Neutrophil (primary cell): Measurements from ENCODE around the gene MRNIP.

Experiments used
- H3K27ac ChIP-seq: fragments of 200-600 bp; sonication (generic); 2 replicates; pipeline ENCODE4 v1.5.1; 2016; ENCODE audit warnings: mild to moderate bottlenecking, moderate library complexity
- H3K27me3 ChIP-seq: fragments of 200-600 bp; sonication (generic); 2 replicates; pipeline ENCODE4 v1.6.0; 2016; ENCODE audit warnings: mild to moderate bottlenecking
- H3K36me3 ChIP-seq: fragments of 200-600 bp; sonication (generic); 2 replicates; pipeline ENCODE4 v1.5.1; 2017
- H3K4me1 ChIP-seq, 2 experiments: fragments of 200-600 bp in 1 of 2; sonication (generic) in 1 of 2; 1 replicate in 1 of 2; 2 replicates in 1 of 2; pipeline versions ENCODE4 v1.5.1 to v1.6.1; 2013 to 2016; ENCODE audit warnings: low read depth in 1 of 2, low read length in 1 of 2, mild to moderate bottlenecking in 1 of 2, moderate library complexity in 1 of 2; ENCODE audit not compliant: control insufficient read depth in 1 of 2, insufficient read depth in 1 of 2
- H3K4me3 ChIP-seq, 2 experiments: fragments of 200-600 bp in 1 of 2; sonication (generic) in 1 of 2; 1 replicate in 1 of 2; 2 replicates in 1 of 2; pipeline ENCODE4 v1.5.1; 2013 to 2016; ENCODE audit warnings: low read depth in 1 of 2, low read length in 1 of 2, mild to moderate bottlenecking in 1 of 2, moderate library complexity in 1 of 2
- H3K9me3 ChIP-seq: fragments of 200-600 bp; sonication (generic); 2 replicates; pipeline ENCODE4 v1.5.1; 2016
- TF ChIP-seq, protein P1 (sequence below): fragments of 200-600 bp; sonication (generic); IDR thresholded peaks from 2 replicates; pipeline ENCODE4 v1.5.1; 2016; ENCODE audit warnings: antibody characterized with exemption

Gene MRNIP

GRCh38 chr5:179822444-179822990, 36.1 kb downstream of the MRNIP start:
- Histone ChIP-seq H3K9me3 (no peaks in the 10 kb centered on the region), H3K27me3 (peaks cover 2% of the 10 kb centered on the region), H3K4me1 (peaks cover 37 to 47% of the 10 kb centered on the region in 2 experiments), H3K27ac (peak overlapping the region; percentile 100), H3K4me3 (peak overlapping the region in 1 of 2 experiments; percentile 93), H3K36me3 (peaks cover 50% of the 10 kb centered on the region)
- TF ChIP-seq, protein P1, sequence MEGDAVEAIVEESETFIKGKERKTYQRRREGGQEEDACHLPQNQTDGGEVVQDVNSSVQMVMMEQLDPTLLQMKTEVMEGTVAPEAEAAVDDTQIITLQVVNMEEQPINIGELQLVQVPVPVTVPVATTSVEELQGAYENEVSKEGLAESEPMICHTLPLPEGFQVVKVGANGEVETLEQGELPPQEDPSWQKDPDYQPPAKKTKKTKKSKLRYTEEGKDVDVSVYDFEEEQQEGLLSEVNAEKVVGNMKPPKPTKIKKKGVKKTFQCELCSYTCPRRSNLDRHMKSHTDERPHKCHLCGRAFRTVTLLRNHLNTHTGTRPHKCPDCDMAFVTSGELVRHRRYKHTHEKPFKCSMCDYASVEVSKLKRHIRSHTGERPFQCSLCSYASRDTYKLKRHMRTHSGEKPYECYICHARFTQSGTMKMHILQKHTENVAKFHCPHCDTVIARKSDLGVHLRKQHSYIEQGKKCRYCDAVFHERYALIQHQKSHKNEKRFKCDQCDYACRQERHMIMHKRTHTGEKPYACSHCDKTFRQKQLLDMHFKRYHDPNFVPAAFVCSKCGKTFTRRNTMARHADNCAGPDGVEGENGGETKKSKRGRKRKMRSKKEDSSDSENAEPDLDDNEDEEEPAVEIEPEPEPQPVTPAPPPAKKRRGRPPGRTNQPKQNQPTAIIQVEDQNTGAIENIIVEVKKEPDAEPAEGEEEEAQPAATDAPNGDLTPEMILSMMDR = no peak

DNA sequence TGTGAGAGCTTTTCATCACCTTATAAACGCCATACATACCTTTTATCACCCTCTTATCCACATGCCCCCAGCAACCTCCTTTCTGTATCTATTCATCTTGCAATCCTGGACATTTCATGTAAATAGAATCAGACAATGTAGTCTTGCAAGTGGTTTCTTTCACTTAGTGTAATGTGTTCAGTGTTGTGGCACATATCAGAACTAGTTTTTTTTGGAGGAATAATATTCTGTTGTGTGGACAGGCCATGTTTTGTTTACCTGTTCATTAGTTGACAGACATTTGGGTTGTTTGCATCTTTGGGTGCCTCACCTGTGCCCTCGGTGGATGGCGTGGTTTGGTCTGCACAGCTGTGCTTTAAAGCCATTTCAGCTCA, 36.6 kb downstream of the MRNIP start:
- H3K4me1 ChIP-seq = peaks cover 42 to 50% of the 10 kb centered on the region in 2 experiments
- peak overlapping the region; percentile 93 to 97 for H3K4me3 ChIP-seq
- H3K36me3 ChIP-seq = peaks cover 45% of the 10 kb centered on the region
- peak overlapping the region; percentile 100 for H3K27ac ChIP-seq
- peaks cover 6% of the 10 kb centered on the region for H3K27me3 ChIP-seq
- TF ChIP-seq, protein P1 = no peak
- no peaks in the 10 kb centered on the region for H3K9me3 ChIP-seq

- Histone ChIP-seq H3K4me3 (peak overlapping the region; percentile 93 to 97), H3K27ac (peak overlapping the region; percentile 100), H3K4me1 (peaks cover 48 to 56% of the 10 kb centered on the region in 2 experiments), H3K36me3 (peaks cover 39% of the 10 kb centered on the region), H3K27me3 (peaks cover 12% of the 10 kb centered on the region), H3K9me3 (no peaks in the 10 kb centered on the region)
- TF ChIP-seq, protein P1 = peak; percentile 54
Observed at GRCh38 chr5:179821298-179822058, 37.1 kb downstream of the MRNIP start.

DNA sequence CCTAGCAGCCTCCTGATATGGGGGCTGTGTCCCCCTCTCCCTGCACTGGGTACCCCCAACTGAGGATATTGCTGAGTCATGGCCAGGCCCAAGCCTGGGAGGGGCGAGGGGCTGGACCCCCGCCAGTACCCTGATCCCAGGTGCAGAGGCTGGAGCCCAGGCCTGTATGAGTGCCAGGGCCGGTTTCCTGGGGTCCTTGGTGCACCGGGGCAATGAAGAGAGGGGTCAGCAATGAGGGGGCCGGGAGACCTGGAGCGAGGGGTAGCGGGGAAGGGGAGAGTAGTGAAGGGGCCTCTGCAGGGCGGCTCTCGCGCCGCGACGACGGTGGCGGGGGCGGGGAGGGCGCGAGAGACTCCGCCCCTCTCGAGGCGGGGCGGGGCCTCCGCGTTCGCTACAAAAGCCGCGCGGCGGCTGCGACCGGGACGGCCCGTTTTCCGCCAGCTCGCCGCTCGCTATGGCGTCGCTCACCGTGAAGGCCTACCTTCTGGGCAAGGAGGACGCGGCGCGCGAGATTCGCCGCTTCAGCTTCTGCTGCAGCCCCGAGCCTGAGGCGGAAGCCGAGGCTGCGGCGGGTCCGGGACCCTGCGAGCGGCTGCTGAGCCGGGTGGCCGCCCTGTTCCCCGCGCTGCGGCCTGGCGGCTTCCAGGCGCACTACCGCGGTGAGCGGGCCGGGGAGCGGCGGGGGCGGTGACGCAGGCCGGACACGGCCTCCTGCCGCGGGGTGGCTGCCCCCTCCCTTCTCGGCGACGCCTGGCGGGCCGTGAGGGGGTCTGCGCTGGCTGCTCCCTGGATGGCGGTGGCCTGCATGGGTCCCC, 37.9 kb downstream of the MRNIP start, which contains the start of gene SQSTM1:
SQSTM1 (plus strand) TSS at position 423 of the 815 bp plus-strand sequence; CDS start at position 455, 32 bp downstream.
- TF ChIP-seq, protein P1 = peak; percentile 34
- Histone ChIP-seq H3K36me3 (peaks cover 34% of the 10 kb centered on the region), H3K27ac (peak within 1 kb of the TSS; percentile 100), H3K9me3 (no peaks in the 10 kb centered on the region), H3K27me3 (peaks cover 16% of the 10 kb centered on the region), H3K4me1 (peaks cover 50 to 58% of the 10 kb centered on the region in 2 experiments), H3K4me3 (peak within 1 kb of the TSS; percentile 93 to 97)

DNA sequence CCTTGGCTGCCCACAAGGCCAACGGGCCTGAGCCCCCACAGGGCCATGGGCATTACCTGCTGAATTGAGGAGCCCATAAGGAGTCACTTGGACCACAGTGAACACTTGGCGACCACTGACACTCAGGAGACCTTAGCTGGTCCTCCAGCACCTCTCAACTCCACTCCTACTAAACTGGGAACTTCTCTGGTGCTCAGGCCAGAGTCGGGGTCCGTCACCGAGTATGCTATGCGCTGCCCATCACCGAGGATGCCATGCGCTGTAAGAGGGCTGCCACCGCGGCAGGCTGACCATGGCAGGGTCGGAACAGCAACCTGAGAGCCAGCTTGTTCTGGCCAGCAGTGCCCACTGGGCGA, 38.5 kb downstream of the MRNIP start:
- Histone ChIP-seq H3K27ac (peak overlapping the region; percentile 100), H3K4me3 (peak overlapping the region; percentile 93 to 97), H3K9me3 (no peaks in the 10 kb centered on the region), H3K27me3 (peaks cover 16% of the 10 kb centered on the region), H3K36me3 (peaks cover 31% of the 10 kb centered on the region), H3K4me1 (peaks cover 50 to 58% of the 10 kb centered on the region in 2 experiments)
- TF ChIP-seq, protein P1 = no peak
